HUES64 (cell line): ENCODE data around the gene RASAL1.

Experiments used
- H3K27ac ChIP-seq: 2 replicates; pipeline ENCODE4 v1.7.0; 2013; ENCODE audit warnings: low read depth, low read length, inconsistent platforms
- H3K27me3 ChIP-seq: 2 replicates; pipeline ENCODE4 v1.6.1; 2013; ENCODE audit warnings: mild to moderate bottlenecking, low read length; ENCODE audit not compliant: insufficient read depth
- H3K36me3 ChIP-seq: 2 replicates; pipeline ENCODE4 v1.6.1; 2013; ENCODE audit warnings: mild to moderate bottlenecking, low read length; ENCODE audit not compliant: insufficient read depth
- H3K4me1 ChIP-seq: 2 replicates; pipeline ENCODE4 v1.6.1; 2013; ENCODE audit warnings: mild to moderate bottlenecking, low read length, moderate library complexity; ENCODE audit not compliant: insufficient read depth
- H3K4me3 ChIP-seq: 2 replicates; pipeline ENCODE4 v1.5.1; 2013; ENCODE audit warnings: mild to moderate bottlenecking, low read length, moderate library complexity
- H3K9ac ChIP-seq: 2 replicates; pipeline ENCODE4 v1.6.1; 2013; ENCODE audit warnings: mild to moderate bottlenecking, low read depth, low read length
- H3K9me3 ChIP-seq: 2 replicates; pipeline ENCODE4 v1.6.1; 2013; ENCODE audit warnings: low read depth, low read length; ENCODE audit not compliant: insufficient read depth
- WGBS: fragments of 150-250, 120-280 bp; methylation state at CpG from one replicate; pipeline ENCODE4 v1.1.7; 2013; ENCODE audit warnings: missing lambda C conversion rate; 5-methylcytosine and 5-hydroxymethylcytosine counted together

RASAL1 gene

DNA sequence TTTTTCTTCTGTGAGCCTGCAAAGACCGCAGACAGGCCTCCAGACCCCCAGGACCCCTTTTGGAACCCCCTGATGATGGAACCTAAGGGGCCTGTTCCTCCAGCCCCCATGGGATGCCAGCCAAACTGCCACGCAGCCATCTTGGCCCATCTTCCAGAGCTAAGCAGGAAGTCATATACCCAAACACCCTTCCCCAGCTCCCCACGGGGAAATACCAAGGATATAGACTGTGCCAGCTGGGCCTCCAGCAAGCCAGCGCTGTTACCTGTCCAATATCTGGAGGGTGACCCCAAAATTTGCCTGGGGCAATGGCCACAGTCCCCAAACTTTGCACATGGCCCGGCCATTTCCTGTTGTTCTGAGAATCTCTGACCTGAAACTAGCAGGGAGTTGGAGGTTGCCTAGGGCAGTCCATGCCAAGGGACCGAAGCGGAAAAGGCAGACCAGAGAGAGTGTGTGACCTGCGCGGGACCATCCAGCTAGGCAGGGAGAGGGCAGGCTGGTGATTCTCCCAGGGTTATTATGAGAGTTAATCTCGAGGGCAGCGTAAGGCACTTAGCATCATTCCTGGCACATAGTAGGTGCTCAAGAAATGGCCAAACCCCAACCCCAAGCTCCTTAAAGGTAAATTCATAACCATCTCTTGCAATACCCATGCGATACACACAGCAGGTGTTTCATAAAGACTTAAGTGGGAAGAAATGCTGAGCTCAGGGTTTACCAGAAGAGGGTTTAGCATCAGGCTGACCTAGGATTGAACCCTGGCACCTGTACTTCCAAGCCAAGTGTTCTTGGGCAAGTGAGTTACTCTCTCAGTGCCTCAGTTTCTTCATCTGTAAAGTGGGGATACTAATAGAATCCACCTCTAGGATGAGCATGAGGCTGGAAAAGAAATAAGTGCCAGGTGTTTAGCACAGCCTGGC, 2.6 kb upstream of the RASAL1 start:
- no peaks in the 10 kb centered on the region for H3K36me3 ChIP-seq
- no peaks in the 10 kb centered on the region for H3K9me3 ChIP-seq
- H3K4me3 ChIP-seq, result no peak overlapping the region
- no peak overlapping the region for H3K27ac ChIP-seq
- no peak overlapping the region for H3K9ac ChIP-seq
- H3K4me1 ChIP-seq, result peaks cover 5% of the 10 kb centered on the region; the same call in 1 of the 2 replicates
- 90% methylated on average over 12 of the region's 12 CpGs for WGBS
- peaks cover 24% of the 10 kb centered on the region for H3K27me3 ChIP-seq

DNA sequence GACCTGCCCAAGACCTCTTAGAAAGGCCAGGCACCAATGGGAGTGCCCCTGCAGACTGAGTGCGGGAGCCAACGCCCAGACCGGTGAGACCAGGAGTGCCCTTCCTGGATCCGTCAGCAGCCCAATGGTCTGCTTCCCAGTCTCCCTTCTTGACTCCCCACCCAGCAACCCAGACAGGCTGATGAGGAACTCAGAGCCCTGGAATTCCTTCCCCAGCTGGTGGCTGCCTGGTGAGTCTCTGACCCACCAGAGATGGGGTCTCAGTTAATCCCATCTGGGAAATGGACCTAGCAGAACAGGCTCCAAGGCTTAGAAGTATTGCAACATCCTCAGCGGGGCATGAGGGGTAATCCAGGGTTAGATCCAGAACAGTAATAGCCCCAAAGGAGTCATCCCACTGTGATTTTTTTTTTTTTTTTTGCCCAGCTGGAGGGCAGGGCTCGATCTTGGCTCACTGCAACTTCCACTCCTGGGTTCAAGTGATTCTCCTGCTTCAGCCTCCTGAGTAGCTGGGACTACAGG, 1.5 kb upstream of the RASAL1 start:
- no peaks in the 10 kb centered on the region for H3K9me3 ChIP-seq
- no peak overlapping the region for H3K4me3 ChIP-seq
- H3K4me1 ChIP-seq, result peaks cover 5% of the 10 kb centered on the region; the same call in 1 of the 2 replicates
- H3K9ac ChIP-seq, result no peak overlapping the region
- H3K27ac ChIP-seq, result no peak overlapping the region
- no peaks in the 10 kb centered on the region for H3K36me3 ChIP-seq
- H3K27me3 ChIP-seq, result peaks cover 24% of the 10 kb centered on the region
- 87% methylated on average over 6 of the region's 6 CpGs for WGBS

DNA sequence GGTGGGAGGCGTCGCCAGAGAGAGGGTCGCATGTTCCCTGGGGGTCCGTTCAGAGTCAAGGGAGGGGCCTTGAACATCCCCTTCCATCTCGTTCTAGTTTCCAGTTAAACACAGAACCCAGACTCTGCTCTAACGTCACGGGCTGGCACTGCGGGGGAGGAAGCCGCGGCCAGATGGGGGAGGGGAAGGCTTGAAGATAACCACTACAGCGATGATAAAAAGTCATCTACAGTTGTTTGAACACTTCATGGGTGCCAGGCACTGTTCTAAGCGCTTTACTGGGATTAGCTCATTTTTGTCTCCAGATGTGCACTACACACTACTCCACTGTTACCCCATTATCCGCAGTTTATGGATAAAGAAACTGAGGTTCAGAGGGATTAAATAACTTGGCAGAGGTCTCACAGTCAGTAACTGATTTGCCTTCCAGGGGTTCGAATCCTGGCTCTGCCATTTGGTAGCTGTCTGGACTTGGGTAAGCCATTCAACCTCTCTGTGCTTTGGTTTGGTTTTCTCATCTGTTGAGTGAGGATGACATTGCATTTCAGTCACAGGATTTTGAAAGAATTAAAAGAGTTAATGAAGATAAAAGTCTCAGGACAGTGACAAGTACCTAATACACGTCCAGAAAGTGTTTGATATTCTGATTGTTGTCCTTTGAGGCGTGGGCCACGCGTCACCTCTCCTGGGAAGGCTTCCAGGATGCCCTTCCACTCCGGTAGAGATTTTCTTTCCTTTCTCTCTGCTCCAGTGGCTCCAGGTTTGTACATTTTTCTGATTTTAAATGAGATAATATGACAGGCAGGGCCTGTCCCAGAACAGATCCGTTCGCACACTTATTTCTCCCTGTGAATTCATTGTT, 798 bp upstream of the RASAL1 start:
- no peak overlapping the region for H3K27ac ChIP-seq

DNA sequence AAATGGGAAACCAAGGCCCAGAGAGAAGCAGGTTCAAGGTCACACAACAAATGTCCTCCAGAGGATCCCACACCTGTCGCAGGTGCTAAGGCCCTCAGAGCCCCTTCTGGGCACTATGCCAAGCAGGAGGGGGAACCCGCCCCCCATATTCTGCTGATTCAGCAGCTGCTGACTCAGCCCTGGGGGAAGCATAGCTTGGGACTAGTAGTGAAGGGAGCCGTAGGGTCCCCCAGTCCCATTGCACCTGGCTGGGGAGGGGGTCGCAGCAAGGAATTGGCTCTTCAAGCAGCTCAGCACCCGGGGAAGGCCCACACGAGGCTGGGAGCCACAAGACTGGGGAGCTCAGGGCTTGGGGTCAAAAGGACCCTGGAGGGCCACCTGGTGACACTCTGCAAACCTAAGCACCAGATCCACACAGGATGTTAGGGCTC, 1.0 kb downstream of the RASAL1 start:
- Histone ChIP-seq H3K36me3 (no peaks in the 10 kb centered on the region), H3K27ac (no peak overlapping the region), H3K9me3 (no peaks in the 10 kb centered on the region), H3K4me1 (peaks cover 5% of the 10 kb centered on the region; the same call in 1 of the 2 replicates), H3K27me3 (peaks cover 24% of the 10 kb centered on the region), H3K4me3 (peak overlapping the region; percentile 78), H3K9ac (peak overlapping the region; percentile 70; the same call in 1 of the 2 replicates)
- 78% methylated on average over 6 of the region's 6 CpGs for WGBS

More for the DNA sequence above, 798 bp upstream of the RASAL1 start:
- H3K27me3 ChIP-seq, result peaks cover 24% of the 10 kb centered on the region
- no peaks in the 10 kb centered on the region for H3K36me3 ChIP-seq
- 49% methylated on average over 20 of the region's 21 CpGs for WGBS
- H3K9me3 ChIP-seq, result no peaks in the 10 kb centered on the region
- H3K9ac ChIP-seq, result no peak overlapping the region; the same call in 1 of the 2 replicates
- peaks cover 5% of the 10 kb centered on the region; the same call in 1 of the 2 replicates for H3K4me1 ChIP-seq
- peak overlapping the region; percentile 46 for H3K4me3 ChIP-seq

DNA sequence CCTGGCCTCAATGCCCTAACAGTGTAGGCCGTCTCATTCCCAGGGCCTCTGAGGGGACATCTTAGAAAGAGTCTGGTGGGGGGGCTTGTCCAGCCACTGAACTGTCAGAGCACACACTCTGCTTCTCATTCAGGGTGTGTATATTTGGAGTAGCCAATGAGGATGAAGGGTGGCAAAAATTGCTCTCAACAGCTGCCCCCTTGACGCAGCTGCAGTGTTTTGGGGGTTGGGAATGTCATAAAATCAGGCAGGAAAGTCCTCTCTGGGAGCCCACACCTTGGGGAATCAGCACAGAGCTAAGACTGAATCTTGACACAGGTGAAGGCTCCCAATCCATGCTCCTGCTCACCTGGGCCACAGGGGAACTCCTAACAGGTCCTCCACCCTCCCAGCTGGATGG, 1.5 kb downstream of the RASAL1 start:
- H3K4me3 ChIP-seq, result no peak overlapping the region
- 81% methylated on average over 2 of the region's 2 CpGs for WGBS
- H3K9me3 ChIP-seq, result no peaks in the 10 kb centered on the region
- H3K27ac ChIP-seq, result no peak overlapping the region
- peaks cover 5% of the 10 kb centered on the region; the same call in 1 of the 2 replicates for H3K4me1 ChIP-seq
- H3K36me3 ChIP-seq, result no peaks in the 10 kb centered on the region
- H3K9ac ChIP-seq, result no peak overlapping the region
- H3K27me3 ChIP-seq, result peaks cover 24% of the 10 kb centered on the region

DNA sequence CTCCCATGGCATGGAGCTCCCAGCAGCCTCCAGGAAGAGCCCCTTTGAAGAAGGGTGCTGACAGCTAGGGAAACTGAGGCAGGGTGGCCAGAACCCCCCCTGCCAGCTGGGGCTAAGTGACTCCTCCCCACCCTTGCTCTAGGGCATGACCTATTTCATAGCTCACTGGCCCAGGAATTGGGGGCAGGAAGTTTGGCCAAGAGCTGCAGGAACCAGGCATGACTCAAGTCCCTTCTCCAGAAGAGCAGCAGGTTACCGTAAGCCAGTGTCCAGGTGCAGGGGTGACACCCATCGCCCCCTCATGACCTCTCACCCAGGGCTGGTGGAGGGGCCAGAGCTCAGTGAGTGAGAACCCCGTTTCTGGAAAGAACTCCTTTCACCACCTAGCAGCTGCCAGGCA, 1.9 kb downstream of the RASAL1 start:
- 90% methylated on average over 3 of the region's 3 CpGs for WGBS
- H3K27me3 ChIP-seq, result peaks cover 24% of the 10 kb centered on the region
- H3K4me1 ChIP-seq, result peaks cover 5% of the 10 kb centered on the region; the same call in 1 of the 2 replicates
- H3K9me3 ChIP-seq, result no peaks in the 10 kb centered on the region
- H3K27ac ChIP-seq, result no peak overlapping the region
- no peaks in the 10 kb centered on the region for H3K36me3 ChIP-seq
- H3K9ac ChIP-seq, result no peak overlapping the region
- H3K4me3 ChIP-seq, result no peak overlapping the region

DNA sequence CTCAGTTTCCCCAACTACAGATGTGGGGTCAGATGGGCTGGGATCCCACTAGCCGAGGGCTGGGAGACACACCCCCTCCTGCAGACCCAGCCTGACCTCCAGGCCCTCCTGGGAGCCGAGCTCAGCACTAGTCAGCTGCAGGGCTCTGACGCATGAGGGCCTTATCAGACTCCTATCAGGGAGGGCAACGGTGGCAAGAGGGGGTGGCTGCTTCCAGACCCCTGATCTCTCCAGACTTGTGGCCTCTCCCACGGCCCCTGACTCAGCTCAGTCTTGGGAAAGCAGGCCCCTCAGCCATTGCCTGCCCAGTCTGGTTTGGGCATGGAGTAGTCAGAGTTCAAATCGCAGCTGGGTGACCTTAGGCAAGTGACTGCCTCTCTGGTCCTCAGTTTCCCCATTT, 2.5 kb downstream of the RASAL1 start:
- Histone ChIP-seq H3K27me3 (peaks cover 24% of the 10 kb centered on the region), H3K4me1 (peaks cover 5% of the 10 kb centered on the region; the same call in 1 of the 2 replicates), H3K4me3 (no peak overlapping the region), H3K9ac (no peak overlapping the region), H3K9me3 (no peaks in the 10 kb centered on the region), H3K27ac (no peak overlapping the region), H3K36me3 (no peaks in the 10 kb centered on the region)
- WGBS, result 85% methylated on average over 6 of the region's 6 CpGs

DNA sequence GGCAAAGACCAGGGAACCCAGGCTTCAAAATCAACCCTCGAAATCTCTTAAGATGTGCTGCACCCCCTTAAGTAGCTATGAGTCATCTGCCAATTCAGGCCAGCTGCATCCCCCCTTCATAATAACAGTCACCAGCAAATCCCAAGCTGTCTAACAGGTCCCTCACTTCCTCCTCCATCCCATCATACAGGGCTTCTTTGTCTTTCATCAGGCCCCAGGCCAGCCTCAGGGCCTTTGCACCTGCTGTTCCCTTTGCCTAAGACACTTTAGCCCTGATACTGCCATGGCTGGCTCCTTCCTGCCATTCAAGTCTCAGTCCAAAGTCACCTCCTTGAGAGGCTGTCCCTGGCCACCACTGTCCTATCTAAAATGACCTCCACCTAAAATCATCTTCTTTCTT, 4.0 kb downstream of the RASAL1 start:
- H3K9ac ChIP-seq, result no peak overlapping the region
- no peak overlapping the region for H3K4me3 ChIP-seq
- H3K4me1 ChIP-seq, result peaks cover 4% of the 10 kb centered on the region; the same call in 1 of the 2 replicates
- peaks cover 24% of the 10 kb centered on the region for H3K27me3 ChIP-seq
- H3K9me3 ChIP-seq, result no peaks in the 10 kb centered on the region
- WGBS, result 87% methylated on average over 1 of the region's 1 CpG
- no peaks in the 10 kb centered on the region for H3K36me3 ChIP-seq
- H3K27ac ChIP-seq, result no peak overlapping the region

DNA sequence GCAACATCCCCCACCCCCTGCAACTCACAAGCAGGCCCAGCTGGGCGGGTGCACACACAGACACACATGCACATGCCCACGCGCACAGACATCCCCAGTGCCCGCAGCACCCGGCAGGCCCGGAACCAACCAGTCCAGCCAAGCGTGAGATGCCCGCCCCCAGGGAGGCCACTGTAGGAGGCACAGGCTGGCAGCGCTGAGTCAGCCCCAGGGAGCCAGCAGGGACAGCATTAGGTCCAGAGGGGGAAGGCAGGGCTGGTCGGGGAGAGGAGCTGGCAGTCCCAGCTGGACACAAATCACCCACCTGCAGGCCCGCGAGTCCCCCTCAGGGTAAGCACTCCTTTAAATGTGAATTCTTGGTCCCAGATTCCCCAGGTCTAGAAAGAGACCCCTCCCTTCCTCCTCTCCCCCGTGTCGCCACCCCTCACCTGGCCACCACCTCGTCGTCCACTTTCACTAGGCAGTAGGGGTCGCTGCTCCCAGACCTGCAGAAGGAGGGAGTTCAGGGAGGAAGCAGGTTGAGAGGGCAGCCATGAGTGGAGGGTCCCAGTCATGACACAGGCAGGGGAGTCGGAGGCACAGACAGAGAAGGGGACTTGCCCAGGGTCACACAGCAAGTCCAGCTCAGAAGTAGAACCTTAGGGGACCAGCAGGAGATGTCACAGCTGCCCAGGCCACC, 5.0 kb downstream of the RASAL1 start:
- H3K9ac ChIP-seq, result no peak overlapping the region
- H3K4me3 ChIP-seq, result no peak overlapping the region
- H3K4me1 ChIP-seq, result no peaks in the 10 kb centered on the region
- 50% methylated on average over 18 of the region's 18 CpGs for WGBS
- H3K9me3 ChIP-seq, result no peaks in the 10 kb centered on the region
- H3K27me3 ChIP-seq, result peaks cover 16% of the 10 kb centered on the region
- no peaks in the 10 kb centered on the region for H3K36me3 ChIP-seq
- no peak overlapping the region for H3K27ac ChIP-seq

DNA sequence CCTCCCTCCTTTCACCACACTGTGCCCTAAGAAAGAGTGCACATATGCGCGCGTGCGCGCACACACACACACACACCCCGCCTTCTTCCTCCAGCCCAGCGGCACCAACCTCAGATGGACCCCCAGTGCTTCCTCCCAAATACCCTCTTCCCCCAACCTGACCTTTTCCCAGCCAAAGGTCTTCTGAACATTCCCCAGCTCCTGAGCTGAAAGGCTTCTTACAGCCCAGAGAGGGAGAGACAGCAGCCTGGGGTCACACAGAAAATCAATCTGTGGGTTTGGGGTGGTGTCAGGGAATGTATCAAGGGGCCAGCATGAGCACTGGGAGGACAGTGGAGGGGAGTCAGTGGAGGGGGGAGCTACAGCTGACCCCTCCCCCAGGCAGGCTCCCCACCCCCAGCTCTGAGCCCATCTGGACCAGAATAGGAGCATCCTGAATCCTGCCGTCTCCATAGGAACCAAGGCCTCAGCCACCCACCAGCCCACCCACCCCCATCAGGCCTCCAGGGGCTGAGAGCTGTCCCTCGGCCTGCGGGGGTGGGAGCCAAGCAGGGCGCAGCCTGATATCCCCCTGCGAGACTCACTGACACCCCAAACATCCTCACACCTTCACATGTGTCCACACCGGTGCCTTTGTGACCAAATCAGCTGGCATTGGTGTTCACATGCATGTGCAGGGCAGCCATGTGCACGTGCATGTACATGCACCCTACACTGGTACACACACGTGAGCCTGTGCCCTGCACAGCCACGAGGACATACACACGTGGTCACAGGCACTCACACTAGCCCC, 5.7 kb downstream of the RASAL1 start:
- Histone ChIP-seq H3K9me3 (no peaks in the 10 kb centered on the region), H3K36me3 (no peaks in the 10 kb centered on the region), H3K27ac (no peak overlapping the region), H3K4me3 (no peak overlapping the region), H3K9ac (no peak overlapping the region), H3K4me1 (no peaks in the 10 kb centered on the region), H3K27me3 (peaks cover 9% of the 10 kb centered on the region)
- WGBS, result 83% methylated on average over 17 of the region's 17 CpGs
